HG03025 (cell line): ENCODE measurements around the gene CFAP299.
A peak's percentile ranks its signal among the peaks of the same experiment; 100 is the strongest.
"Not testable (repeated sequence)": the region's sequence is repeated elsewhere in the genome, so short reads cannot be mapped to it uniquely, and the experiment has no call there.

Experiments
- ATAC-seq: cut with Tn5 transposase; IDR thresholded peaks from one replicate; pipeline ENCODE4 v1.9.1; 2021; ENCODE audit warnings: mild to moderate bottlenecking, moderate library complexity; ENCODE audit not compliant: unreplicated experiment, low FRiP score

The CFAP299 gene

GRCh38 chr4:80798082-80798481, 462.6 kb downstream of the CFAP299 start:
- ATAC-seq = no peak

- ATAC-seq = not testable (repeated sequence)
Measured at GRCh38 chr4:80800719-80801118, 465.2 kb downstream of the CFAP299 start.

GRCh38 chr4:80803337-80803736, 467.8 kb downstream of the CFAP299 start:
- no peak for ATAC-seq

- ATAC-seq = no peak
Measured at GRCh38 chr4:80806472-80806871, 470.9 kb downstream of the CFAP299 start.

- no peak for ATAC-seq
Measured at GRCh38 chr4:80809039-80809729, 473.7 kb downstream of the CFAP299 start.

- ATAC-seq = no peak
Measured at GRCh38 chr4:80811406-80811805, 475.9 kb downstream of the CFAP299 start.

GRCh38 chr4:80812145-80812544, 476.6 kb downstream of the CFAP299 start:
- ATAC-seq = no peak

GRCh38 chr4:80814266-80814665, 478.7 kb downstream of the CFAP299 start:
- ATAC-seq = no peak

- no peak for ATAC-seq
Measured at GRCh38 chr4:80831383-80832361, 496.1 kb downstream of the CFAP299 start.

GRCh38 chr4:80839281-80839680, 503.8 kb downstream of the CFAP299 start:
- no peak for ATAC-seq

- no peak for ATAC-seq
Measured at GRCh38 chr4:80839792-80840191, 504.3 kb downstream of the CFAP299 start.

- no peak for ATAC-seq
Measured at GRCh38 chr4:80840396-80840795, 504.9 kb downstream of the CFAP299 start.

GRCh38 chr4:80841587-80842281, 506.2 kb downstream of the CFAP299 start:
- ATAC-seq = no peak

- ATAC-seq = no peak
Measured at GRCh38 chr4:80846210-80846609, 510.7 kb downstream of the CFAP299 start.

GRCh38 chr4:80852061-80852460, 516.5 kb downstream of the CFAP299 start:
- no peak for ATAC-seq

- no peak for ATAC-seq
Measured at GRCh38 chr4:80873571-80873970, 538.0 kb downstream of the CFAP299 start.

GRCh38 chr4:80874979-80875378, 539.4 kb downstream of the CFAP299 start:
- ATAC-seq = no peak

- ATAC-seq = peak; percentile 89
Measured at GRCh38 chr4:80875642-80876041, 540.1 kb downstream of the CFAP299 start.

GRCh38 chr4:80876810-80877209, 541.3 kb downstream of the CFAP299 start:
- ATAC-seq = peak; percentile 72

GRCh38 chr4:80878218-80878617, 542.7 kb downstream of the CFAP299 start:
- no peak for ATAC-seq
